PC-9 (cell line): Measurements from ENCODE around the gene NCOA3. TPM values are rescaled to one million over a fixed set of nuclear protein-coding genes. Genes with fewer than 3 reads are reported as not detected.

Source experiments
- BruUV-seq: library from RNA; stranded (reverse); fragments of 400-500 nt; replicated peaks from 2 replicates; lab custom pipeline; 2021; lab: Mats Ljungman, UMichigan
- CTCF ChIA-PET: fragments of 300-600 bp; sonication (Branson Sonifier 250); formaldehyde crosslinking; loops from one replicate; lab custom pipeline; 2022; ENCODE audit warnings: antibody characterized with exemption; lab: Charles Lee
- POLR2A ChIA-PET: fragments of 300-600 bp; sonication (Branson Sonifier 250); formaldehyde crosslinking; loops from one replicate; lab custom pipeline; 2022; ENCODE audit warnings: antibody characterized with exemption; ENCODE audit not compliant: unreplicated experiment; lab: Charles Lee
- DNase-seq, 2 experiments: peaks; one replicate each; pipeline versions ENCODE4 v3.0.0 to v3.0.0-alpha.2; 2015 to 2022; ENCODE audit warnings: mixed read lengths in 1 of 2
- H2AFZ ChIP-seq: fragments of 200-600 bp; sonication (generic); 2 replicates; pipeline ENCODE4 v1.8.1; 2017; ENCODE audit warnings: antibody characterized with exemption
- H3F3A ChIP-seq: fragments of 200-600 bp; sonication (generic); 2 replicates; pipeline ENCODE4 v1.8.1; 2017; ENCODE audit warnings: antibody characterized with exemption, mild to moderate bottlenecking, low read depth; ENCODE audit not compliant: insufficient read depth
- H3K27ac ChIP-seq: fragments of 200-600 bp; sonication (generic); 2 replicates; pipeline ENCODE4 v1.6.1; 2016; ENCODE audit warnings: mixed run types
- H3K27me3 ChIP-seq: fragments of 200-600 bp; sonication (generic); 2 replicates; pipeline ENCODE4 v1.6.1; 2016; ENCODE audit warnings: low read depth, mixed run types; ENCODE audit not compliant: insufficient read depth
- H3K36me3 ChIP-seq: fragments of 200-600 bp; sonication (generic); 2 replicates; pipeline ENCODE4 v1.6.1; 2016; ENCODE audit warnings: low read depth, mixed run types
- H3K4me1 ChIP-seq: fragments of 200-600 bp; sonication (generic); replicated peaks from 2 replicates; pipeline ENCODE4 v1.6.1; 2016; ENCODE audit warnings: mixed run types; ENCODE audit not compliant: insufficient read depth
- H3K4me2 ChIP-seq: fragments of 200-600 bp; sonication (generic); 2 replicates; pipeline ENCODE4 v1.6.1; 2017; ENCODE audit warnings: mixed run types
- H3K4me3 ChIP-seq: fragments of 200-600 bp; sonication (generic); 2 replicates; pipeline ENCODE4 v1.6.1; 2016; ENCODE audit warnings: mixed run types
- H3K79me2 ChIP-seq: fragments of 200-600 bp; sonication (generic); 2 replicates; pipeline ENCODE4 v1.6.1; 2017; ENCODE audit warnings: low read depth, mixed run types
- H3K9me2 ChIP-seq: fragments of 200-600 bp; sonication (generic); 2 replicates; pipeline ENCODE4 v1.8.1; 2017; ENCODE audit warnings: mild to moderate bottlenecking; ENCODE audit not compliant: insufficient read depth
- H3K9me3 ChIP-seq: fragments of 200-600 bp; sonication (generic); 2 replicates; pipeline ENCODE4 v1.8.1; 2016; ENCODE audit warnings: low read depth; ENCODE audit not compliant: insufficient read depth
- H4K20me1 ChIP-seq: fragments of 200-600 bp; sonication (generic); 2 replicates; pipeline ENCODE4 v1.8.1; 2017; ENCODE audit not compliant: insufficient read depth
- EZH2 ChIP-seq: fragments of 200-600 bp; sonication (generic); IDR thresholded peaks from 2 replicates; pipeline ENCODE4 v1.8.0; 2017; ENCODE audit warnings: antibody characterized with exemption, low read depth
- intact Hi-C: fragments of 100-400 bp; cut with micrococcal nuclease; formaldehyde crosslinking; loops from one replicate; pipeline ENCODE4 v1.10.0; 2022; ENCODE audit not compliant: unreplicated experiment
- total RNA-seq: library from RNA; stranded (reverse); gene quantifications from 2 replicates; pipeline ENCODE4 v1.2.3, GENCODE V29; 2021
- TF ChIP-seq, protein P1 (sequence below): fragments of 200-600 bp; sonication (generic); conservative IDR thresholded peaks from 2 replicates; pipeline ENCODE4 v1.6.1; 2017; ENCODE audit warnings: mixed run types, antibody characterized with exemption, mild to moderate bottlenecking, moderate library complexity

The NCOA3 gene
- total RNA-seq, 1 experiment from 2014 or later, result 78.0 TPM

- H3K27me3 ChIP-seq, result no peaks in the 10 kb centered on the region
- intact Hi-C loops, result no loop called here
- H3F3A ChIP-seq, result peaks cover 68% of the 10 kb centered on the region
- peaks cover 84% of the 10 kb centered on the region for H3K79me2 ChIP-seq
- no peak overlapping the region for H3K27ac ChIP-seq
- H3K9me2 ChIP-seq, result no peaks in the 10 kb centered on the region
- H3K4me2 ChIP-seq, result no peak overlapping the region
- peaks cover 19% of the 10 kb centered on the region for H3K36me3 ChIP-seq
- H3K9me3 ChIP-seq, result no peaks in the 10 kb centered on the region
- no TSS peak for BruUV-seq
- TF ChIP-seq, protein P1, sequence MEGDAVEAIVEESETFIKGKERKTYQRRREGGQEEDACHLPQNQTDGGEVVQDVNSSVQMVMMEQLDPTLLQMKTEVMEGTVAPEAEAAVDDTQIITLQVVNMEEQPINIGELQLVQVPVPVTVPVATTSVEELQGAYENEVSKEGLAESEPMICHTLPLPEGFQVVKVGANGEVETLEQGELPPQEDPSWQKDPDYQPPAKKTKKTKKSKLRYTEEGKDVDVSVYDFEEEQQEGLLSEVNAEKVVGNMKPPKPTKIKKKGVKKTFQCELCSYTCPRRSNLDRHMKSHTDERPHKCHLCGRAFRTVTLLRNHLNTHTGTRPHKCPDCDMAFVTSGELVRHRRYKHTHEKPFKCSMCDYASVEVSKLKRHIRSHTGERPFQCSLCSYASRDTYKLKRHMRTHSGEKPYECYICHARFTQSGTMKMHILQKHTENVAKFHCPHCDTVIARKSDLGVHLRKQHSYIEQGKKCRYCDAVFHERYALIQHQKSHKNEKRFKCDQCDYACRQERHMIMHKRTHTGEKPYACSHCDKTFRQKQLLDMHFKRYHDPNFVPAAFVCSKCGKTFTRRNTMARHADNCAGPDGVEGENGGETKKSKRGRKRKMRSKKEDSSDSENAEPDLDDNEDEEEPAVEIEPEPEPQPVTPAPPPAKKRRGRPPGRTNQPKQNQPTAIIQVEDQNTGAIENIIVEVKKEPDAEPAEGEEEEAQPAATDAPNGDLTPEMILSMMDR, result no peak
- no peak for TF ChIP-seq EZH2
- ChIA-PET POLR2A (interaction anchor here (0.6 kb wide), 1 partner anchor 18 kb away, joined by 3 read pairs; no protein-coding TSS in a partner anchor), CTCF (no interaction called here)
- H2AFZ ChIP-seq, result no peak overlapping the region
- DNase-seq, result no peak
- H3K4me3 ChIP-seq, result no peak overlapping the region
- peaks cover 22% of the 10 kb centered on the region for H3K4me1 ChIP-seq
- peaks cover 19% of the 10 kb centered on the region for H4K20me1 ChIP-seq
Observed at GRCh38 chr20:47596003-47596571, 94.4 kb downstream of the NCOA3 start.

GRCh38 chr20:47597090-47597489 is 95.4 kb downstream of the NCOA3 start:
- no peaks in the 10 kb centered on the region for H3K27me3 ChIP-seq
- peaks cover 84% of the 10 kb centered on the region for H3K79me2 ChIP-seq
- peaks cover 19% of the 10 kb centered on the region for H4K20me1 ChIP-seq
- H2AFZ ChIP-seq, result no peak overlapping the region
- DNase-seq, result no peak
- H3K4me1 ChIP-seq, result peaks cover 22% of the 10 kb centered on the region
- no TSS peak for BruUV-seq
- 0 out of 2 replicates have a peak overlapping the region, but pooled peaks have one; percentile 0 for H3K27ac ChIP-seq
- no peak overlapping the region for H3K4me2 ChIP-seq
- intact Hi-C loops, result no loop called here
- H3K9me3 ChIP-seq, result no peaks in the 10 kb centered on the region
- no peak for TF ChIP-seq EZH2
- TF ChIP-seq, protein P1, result no peak
- H3K36me3 ChIP-seq, result peaks cover 11% of the 10 kb centered on the region
- H3F3A ChIP-seq, result peaks cover 68% of the 10 kb centered on the region
- no peak overlapping the region for H3K4me3 ChIP-seq
- ChIA-PET POLR2A (interaction anchor here (0.8 kb wide), 1 partner anchor 12 kb away, joined by 24 read pairs; no protein-coding TSS in a partner anchor), CTCF (no interaction called here)
- H3K9me2 ChIP-seq, result no peaks in the 10 kb centered on the region

GRCh38 chr20:47598911-47599744 is 97.4 kb downstream of the NCOA3 start:
- no peak for DNase-seq
- Histone ChIP-seq H3F3A (peaks cover 60% of the 10 kb centered on the region), H3K27me3 (no peaks in the 10 kb centered on the region), H3K4me1 (peaks cover 17% of the 10 kb centered on the region), H3K36me3 (peaks cover 4% of the 10 kb centered on the region; the same call in 1 of the 2 replicates), H2AFZ (no peak overlapping the region), H4K20me1 (peaks cover 9% of the 10 kb centered on the region), H3K4me3 (no peak overlapping the region), H3K27ac (peak overlapping the region; percentile 18), H3K9me2 (no peaks in the 10 kb centered on the region), H3K9me3 (no peaks in the 10 kb centered on the region), H3K79me2 (peaks cover 86% of the 10 kb centered on the region), H3K4me2 (peak overlapping the region; percentile 27)
- TF ChIP-seq, protein P1, result no peak
- TF ChIP-seq EZH2, result no peak
- POLR2A ChIA-PET, result no interaction called here
- intact Hi-C loops, result no loop called here
- no TSS peak for BruUV-seq
- CTCF ChIA-PET, result no interaction called here
